B cell (primary cell): ENCODE results near the gene CPA2. TPM values are rescaled to one million over a fixed set of nuclear protein-coding genes. Genes with fewer than 3 reads are reported as not detected.

Experiments used
- ATAC-seq: fragments of 200-7000 bp; cut with Tn5 transposase; one replicate; pipeline ENCODE4 v1.10.0; 2021; ENCODE audit warnings: low read depth, mild to moderate bottlenecking, moderate number of reproducible peaks, moderate library complexity
- CTCF ChIA-PET: fragments of 350-600 bp; sonication (Branson Sonifier 250); formaldehyde crosslinking; loops from one replicate; lab custom pipeline; 2021; ENCODE audit warnings: antibody characterized with exemption, inconsistent platforms; lab: Charles Lee
- POLR2A ChIA-PET: fragments of 350-600 bp; sonication (Branson Sonifier 250); formaldehyde crosslinking; loops from one replicate; lab custom pipeline; 2021; ENCODE audit warnings: antibody characterized with exemption; lab: Charles Lee
- DNase-seq: peaks from one replicate; pipeline ENCODE4 v3.0.0; 2013
- H2AFZ ChIP-seq: 2 replicates; pipeline ENCODE4 v1.6.1; 2012; ENCODE audit warnings: mild to moderate bottlenecking, low read depth, low read length; ENCODE audit not compliant: insufficient read depth, poor library complexity, severe bottlenecking
- H3K27ac ChIP-seq, 2 donors: 1 replicate in 1 of 2; 2 replicates in 1 of 2; pipeline ENCODE4 v1.5.1; 2012 to 2013; ENCODE audit warnings: low read length in 2 of 2, mild to moderate bottlenecking in 2 of 2, moderate library complexity in 1 of 2
- H3K27me3 ChIP-seq, 4 experiments: fragments of 200-600 bp in 1 of 4; sonication (generic) in 1 of 4; replicated peaks in 1 of 4; 1 replicate in 2 of 4; 2 replicates in 2 of 4; pipeline versions ENCODE4 v1.6.1 to v1.7.0; 2013 to 2016; ENCODE audit warnings: low read length in 3 of 4, mild to moderate bottlenecking in 2 of 4, mixed read lengths in 1 of 4, moderate library complexity in 1 of 4; ENCODE audit not compliant: insufficient read depth in 4 of 4, control insufficient read depth in 3 of 4; ENCODE audit errors: control extremely low read depth in 1 of 4
- H3K36me3 ChIP-seq, 2 experiments: replicated peaks in 1 of 2; 1 replicate in 1 of 2; 2 replicates in 1 of 2; pipeline versions ENCODE4 v1.6.1 to v1.7.1; 2013; ENCODE audit warnings: low read length in 1 of 2; ENCODE audit not compliant: insufficient read depth in 2 of 2, control insufficient read depth in 1 of 2; ENCODE audit errors: control extremely low read depth in 1 of 2, extremely low read depth in 1 of 2
- H3K4me1 ChIP-seq, 2 donors: fragments of 200-600 bp in 1 of 2; sonication (generic) in 1 of 2; 1 replicate in 1 of 2; 2 replicates in 1 of 2; pipeline versions ENCODE4 v1.5.1 to v1.6.1; 2013 to 2017; ENCODE audit warnings: low read length in 2 of 2; ENCODE audit not compliant: control insufficient read depth in 2 of 2, insufficient read depth in 2 of 2
- H3K4me2 ChIP-seq: replicated peaks from 2 replicates; pipeline ENCODE3; 2012; ENCODE audit warnings: mild to moderate bottlenecking, low read depth, low read length; ENCODE audit not compliant: poor library complexity, severe bottlenecking
- H3K4me3 ChIP-seq, 5 experiments: fragments of 200-600 bp in 1 of 5; sonication (generic) in 1 of 5; 1 replicate in 3 of 5; 2 replicates in 2 of 5; pipeline versions ENCODE4 v1.5.1 to v1.7.0; 2011 to 2016; ENCODE audit warnings: low read length in 4 of 5, mild to moderate bottlenecking in 4 of 5, low read depth in 2 of 5, control low read depth in 1 of 5, moderate library complexity in 1 of 5; ENCODE audit not compliant: insufficient read depth in 1 of 5; ENCODE audit errors: control extremely low read depth in 1 of 5, extremely low read depth in 1 of 5
- H3K79me2 ChIP-seq: fragments of 200-600 bp; sonication (generic); one replicate; pipeline ENCODE4 v1.6.0; 2016; ENCODE audit warnings: low read length; ENCODE audit not compliant: control insufficient read depth, insufficient read depth
- H3K9ac ChIP-seq: fragments of 200-600 bp; sonication (generic); 2 replicates; pipeline ENCODE4 v1.6.1; 2017; ENCODE audit warnings: mild to moderate bottlenecking, low read length, moderate library complexity
- H3K9me3 ChIP-seq, 3 donors: one replicate each; pipeline versions ENCODE4 v1.6.1 to v1.7.1; 2013; ENCODE audit warnings: low read length in 2 of 3; ENCODE audit not compliant: control insufficient read depth in 2 of 3, insufficient read depth in 1 of 3; ENCODE audit errors: control extremely low read depth in 1 of 3
- H4K20me1 ChIP-seq: 2 replicates; pipeline ENCODE4 v1.6.0; 2012; ENCODE audit warnings: mild to moderate bottlenecking, low read length; ENCODE audit not compliant: insufficient read depth, control insufficient read depth, poor library complexity, severe bottlenecking
- H3K27ac Mint-ChIP-seq: one replicate; pipeline ENCODE4 v1.8.0; 2021; ENCODE audit warnings: mixed read lengths
- H3K27me3 Mint-ChIP-seq: one replicate; pipeline ENCODE4 v1.8.0; 2021; ENCODE audit warnings: mixed read lengths
- H3K4me1 Mint-ChIP-seq: one replicate; pipeline ENCODE4 v1.8.0; 2021; ENCODE audit warnings: mixed read lengths
- H3K4me3 Mint-ChIP-seq: one replicate; pipeline ENCODE4 v1.8.0; 2021; ENCODE audit warnings: mixed read lengths
- H3K9me3 Mint-ChIP-seq: one replicate; pipeline ENCODE4 v1.8.0; 2022; ENCODE audit warnings: mixed read lengths; ENCODE audit not compliant: insufficient read depth
- CTCF ChIP-seq: fragments of 200-600 bp; IDR thresholded peaks from one replicate; pipeline ENCODE4 v1.8.0; 2022; ENCODE audit warnings: antibody characterized with exemption, mild to moderate bottlenecking
- EZH2 ChIP-seq: IDR thresholded peaks from 2 replicates; pipeline ENCODE4 v1.6.1; 2012; ENCODE audit warnings: borderline replicate concordance, low read depth, mild to moderate bottlenecking, moderate library complexity, low read length; ENCODE audit not compliant: insufficient read depth, poor library complexity, severe bottlenecking
- WGBS: methylation state at CpG from one replicate; pipeline ENCODE4 v1.1.5; 2013; ENCODE audit warnings: missing lambda C conversion rate; ENCODE audit not compliant: insufficient coverage; 5-methylcytosine and 5-hydroxymethylcytosine counted together
- intact Hi-C: fragments of 100-400 bp; cut with micrococcal nuclease; formaldehyde crosslinking; loops from one replicate; pipeline ENCODE4 v1.10.0; 2022
- polyA plus RNA-seq: library from polyadenylated mRNA; depleted of rRNA; stranded (reverse); fragments of >200 nt; gene quantifications from 2 replicates; pipeline ENCODE4 v1.2.3, GENCODE V29; 2012
- total RNA-seq, 2 donors: library from RNA; stranded (reverse); fragments of 120-200 nt in 1 of 2; gene quantifications; 1 replicate in 1 of 2; 2 replicates in 1 of 2; pipeline versions ENCODE4 v1.2.3 to v1.2.4, GENCODE V29; 2013 to 2022

The CPA2 gene
- total and polyA plus RNA-seq, 2 donors (not counting 1 experiment from before 2014, with no cell fraction given), result not detected

GRCh38 chr7:130288168-130288567, 21.5 kb downstream of the CPA2 start:
- H3K4me1 Mint-ChIP-seq, result peaks cover under 1% of the 10 kb centered on the region
- no peak overlapping the region for H3K4me2 ChIP-seq
- WGBS, result 100% methylated on average over 3 of the region's 4 CpGs
- ATAC-seq (no peak), DNase-seq (no peak)
- peaks cover 4% of the 10 kb centered on the region in 2 donors for H3K4me1 ChIP-seq
- H3K4me3 Mint-ChIP-seq, result no peak overlapping the region
- ChIA-PET CTCF (no interaction called here), POLR2A (no interaction called here)
- H3K9me3 Mint-ChIP-seq, result no peaks in the 10 kb centered on the region
- H3K27me3 ChIP-seq, result no peaks in the 10 kb centered on the region
- H3K36me3 ChIP-seq, result no peaks in the 10 kb centered on the region
- no peak overlapping the region for H3K27ac Mint-ChIP-seq
- peaks cover 13% of the 10 kb centered on the region for H3K27me3 Mint-ChIP-seq
- no peaks in the 10 kb centered on the region for H3K79me2 ChIP-seq
- H3K9me3 ChIP-seq, result no peaks in the 10 kb centered on the region
- H3K27ac ChIP-seq, result no peak overlapping the region
- H4K20me1 ChIP-seq, result no peaks in the 10 kb centered on the region
- TF ChIP-seq CTCF, result no peak
- no peak for TF ChIP-seq EZH2
- H3K9ac ChIP-seq, result no peak overlapping the region
- no peak overlapping the region for H3K4me3 ChIP-seq
- H2AFZ ChIP-seq, result no peak overlapping the region
- intact Hi-C loops, result no loop called here

DNA sequence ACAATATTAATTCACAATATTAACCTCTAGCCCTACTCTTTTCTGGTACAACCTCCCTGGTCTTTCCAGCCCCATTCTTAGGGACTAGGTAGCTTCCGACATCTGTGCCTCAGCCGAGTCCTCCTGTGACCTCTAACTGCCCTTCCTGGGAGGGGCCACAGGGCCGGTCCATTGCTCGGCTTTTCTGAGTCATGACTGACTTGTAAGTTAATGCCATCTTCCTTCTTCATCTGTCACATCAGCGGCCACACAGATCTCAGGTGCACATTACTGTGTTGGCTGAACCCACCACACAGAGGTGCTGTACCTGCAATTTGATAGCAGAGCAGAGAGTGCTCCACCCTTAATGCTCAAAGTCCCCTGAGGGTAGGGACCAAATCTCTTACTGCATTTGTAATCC, 22.2 kb downstream of the CPA2 start:
- H3K4me1 ChIP-seq, result peaks cover 9 to 11% of the 10 kb centered on the region in 2 donors
- H3K9ac ChIP-seq, result no peak overlapping the region
- DNase-seq (no peak), ATAC-seq (no peak)
- H3K27ac ChIP-seq, result no peak overlapping the region
- Mint-ChIP-seq H3K27ac (no peak overlapping the region), H3K4me1 (peaks cover 6% of the 10 kb centered on the region), H3K9me3 (no peaks in the 10 kb centered on the region), H3K27me3 (peaks cover 10% of the 10 kb centered on the region), H3K4me3 (no peak overlapping the region)
- no peaks in the 10 kb centered on the region for H4K20me1 ChIP-seq
- POLR2A ChIA-PET, result no interaction called here
- CTCF ChIA-PET, result no interaction called here
- WGBS, result 78% methylated on average over 5 of the region's 5 CpGs
- H3K9me3 ChIP-seq, result no peaks in the 10 kb centered on the region
- H3K36me3 ChIP-seq, result no peaks in the 10 kb centered on the region
- no peaks in the 10 kb centered on the region for H3K27me3 ChIP-seq
- intact Hi-C loops, result no loop called here
- no peak for TF ChIP-seq CTCF
- TF ChIP-seq EZH2, result no peak
- H3K4me2 ChIP-seq, result no peak overlapping the region
- no peak overlapping the region for H3K4me3 ChIP-seq
- no peaks in the 10 kb centered on the region for H3K79me2 ChIP-seq
- no peak overlapping the region for H2AFZ ChIP-seq
